Measurements from ENCODE around the gene BUD31.

DNA sequence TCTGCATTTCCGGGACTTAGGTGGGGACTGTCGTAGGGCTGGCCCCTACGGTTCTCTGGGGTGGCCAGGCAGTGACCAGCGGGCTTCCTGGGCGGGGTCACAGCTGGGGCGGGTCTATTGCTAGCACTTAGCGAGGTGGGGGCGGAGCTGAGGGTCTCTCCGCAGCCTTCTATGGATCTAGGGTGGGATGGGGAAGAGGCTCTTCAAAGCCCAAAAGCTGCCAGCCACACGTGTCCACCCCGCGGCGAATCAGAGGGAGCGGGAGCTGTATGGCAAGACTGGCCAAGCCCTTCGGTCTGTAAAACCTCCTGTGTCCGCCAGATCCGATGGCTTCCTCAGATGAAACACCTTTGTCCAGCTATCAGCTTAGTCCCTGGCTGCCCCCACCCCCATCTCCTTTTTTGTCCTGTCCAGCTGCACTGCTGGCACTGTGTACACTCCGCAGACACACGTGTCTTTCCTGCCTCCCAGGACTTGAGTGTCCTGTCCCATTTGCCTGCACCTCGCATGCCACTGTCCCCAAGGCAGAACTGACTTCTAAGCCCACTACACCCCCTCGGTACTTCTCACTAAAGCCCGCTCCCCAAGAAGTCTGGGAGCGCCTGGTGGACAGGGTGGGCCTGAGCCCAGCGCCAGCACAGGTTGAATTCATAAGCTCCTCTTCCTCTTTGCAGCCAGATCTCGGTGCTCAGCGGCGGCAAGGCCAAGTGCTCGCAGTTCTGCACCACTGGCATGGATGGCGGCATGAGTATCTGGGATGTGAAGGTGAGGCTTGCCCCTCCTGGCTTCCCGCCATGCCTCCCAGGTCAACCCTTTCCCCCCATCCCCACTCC is 15.2 kb upstream of the BUD31 start:
- no peak for TF ChIP-seq POLR2A (IDR thresholded peaks at IDR 0.05; ENCODE audit: low read length)
- no peak for TF ChIP-seq GATA1 (IDR thresholded peaks at IDR 0.05; ENCODE audit: low read depth, low read length)

All from erythroblast (primary cell).